Stimulated activated effector memory CD8-positive, alpha-beta T cell treated with anti-CD3 and anti-CD28 coated beads, Interleukin-12 subunit alpha, Interleukin-12 subunit beta, amount 100 ng/mL, for 72 hours (primary cell): Measurements from ENCODE around the gene ARHGAP32.
"Not testable (repeated sequence)": the region's sequence is repeated elsewhere in the genome, so short reads cannot be mapped to it uniquely, and the experiment has no call there.

Experiments used
- ATAC-seq: fragments of 150-1000 bp; cut with Tn5 transposase; 2 replicates; pipeline ENCODE4 v1.10.0; 2021
- DNase-seq, 2 donors: peaks; one replicate each; pipeline ENCODE4 v3.0.0; 2021 to 2022; ENCODE audit warnings: low spot score in 2 of 2
- H3K27ac Mint-ChIP-seq: one replicate; pipeline ENCODE4 v1.8.0; 2022; ENCODE audit warnings: mild to moderate bottlenecking, mixed read lengths
- H3K36me3 Mint-ChIP-seq: one replicate; pipeline ENCODE4 v1.8.0; 2022; ENCODE audit warnings: mild to moderate bottlenecking, mixed read lengths
- H3K4me1 Mint-ChIP-seq: one replicate; pipeline ENCODE4 v1.8.0; 2022; ENCODE audit warnings: mixed read lengths
- H3K4me3 Mint-ChIP-seq: one replicate; pipeline ENCODE4 v1.8.0; 2022; ENCODE audit warnings: mild to moderate bottlenecking, mixed read lengths
- H3K9me3 Mint-ChIP-seq: one replicate; pipeline ENCODE4 v1.8.0; 2022; ENCODE audit warnings: mixed read lengths

ARHGAP32 gene

GRCh38 chr11:129213261-129213660, 21.1 kb upstream of the ARHGAP32 start:
- Mint-ChIP-seq H3K4me3 (no peak overlapping the region), H3K36me3 (no peaks in the 10 kb centered on the region), H3K4me1 (no peaks in the 10 kb centered on the region), H3K9me3 (no peaks in the 10 kb centered on the region), H3K27ac (no peak overlapping the region)
- ATAC-seq (no peak), DNase-seq (no peak)

- no peaks in the 10 kb centered on the region for H3K4me1 Mint-ChIP-seq
- no peak overlapping the region for H3K4me3 Mint-ChIP-seq
- H3K9me3 Mint-ChIP-seq: no peaks in the 10 kb centered on the region
- no peaks in the 10 kb centered on the region for H3K36me3 Mint-ChIP-seq
- no peak overlapping the region for H3K27ac Mint-ChIP-seq
- DNase-seq: no peak
- ATAC-seq: no peak
Measured at GRCh38 chr11:129211397-129211796, 19.3 kb upstream of the ARHGAP32 start.

- Mint-ChIP-seq H3K27ac (no peak overlapping the region), H3K4me3 (no peak overlapping the region), H3K4me1 (no peaks in the 10 kb centered on the region), H3K9me3 (no peaks in the 10 kb centered on the region), H3K36me3 (no peaks in the 10 kb centered on the region)
- DNase-seq: no peak
- no peak for ATAC-seq
Measured at GRCh38 chr11:129210831-129211181, 18.7 kb upstream of the ARHGAP32 start.

DNA sequence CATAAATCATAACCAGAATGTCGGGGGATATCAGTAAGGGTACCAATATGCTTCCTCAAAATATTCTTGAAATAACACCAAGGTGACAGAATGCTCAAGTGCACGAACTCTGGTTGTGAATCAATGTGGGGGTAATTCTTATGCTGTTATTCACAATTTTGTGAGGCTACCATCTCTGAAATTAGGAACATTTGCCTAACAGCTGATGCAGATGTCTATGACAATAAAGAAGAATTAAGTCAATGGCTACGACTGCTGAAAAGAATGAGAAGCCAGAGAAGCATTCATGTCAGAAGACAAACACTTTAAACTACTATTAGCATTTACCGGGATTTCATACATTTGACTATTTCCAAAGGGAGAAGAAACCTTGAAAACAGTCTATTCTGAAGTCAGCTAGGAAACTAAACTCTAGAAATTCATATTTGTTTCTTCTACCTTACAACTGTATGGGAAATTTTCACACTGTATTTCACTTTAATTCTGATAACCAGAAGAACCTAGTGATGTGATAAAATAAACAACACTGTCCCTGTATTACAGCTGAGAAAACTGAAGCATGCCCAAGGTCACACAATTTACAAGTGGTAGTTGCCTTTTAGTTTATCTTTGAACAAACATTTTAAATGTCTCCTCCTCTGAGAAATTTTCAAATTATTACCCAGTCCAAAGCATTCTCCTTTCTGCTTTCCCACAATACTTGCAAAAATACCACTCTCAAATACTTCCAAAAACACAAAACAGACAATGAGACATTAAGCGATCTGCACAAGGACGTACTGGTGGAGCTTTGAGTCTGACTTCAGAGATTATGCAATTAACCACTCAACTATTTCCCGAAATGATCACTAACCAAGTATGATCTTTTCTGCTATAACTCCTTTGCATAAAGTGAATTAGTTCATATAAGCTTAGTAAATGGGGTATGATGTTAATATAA, 18.0 kb upstream of the ARHGAP32 start:
- H3K9me3 Mint-ChIP-seq: no peaks in the 10 kb centered on the region
- no peaks in the 10 kb centered on the region for H3K36me3 Mint-ChIP-seq
- H3K27ac Mint-ChIP-seq: no peak overlapping the region
- no peak overlapping the region for H3K4me3 Mint-ChIP-seq
- no peak for ATAC-seq
- DNase-seq: no peak
- no peaks in the 10 kb centered on the region for H3K4me1 Mint-ChIP-seq

DNA sequence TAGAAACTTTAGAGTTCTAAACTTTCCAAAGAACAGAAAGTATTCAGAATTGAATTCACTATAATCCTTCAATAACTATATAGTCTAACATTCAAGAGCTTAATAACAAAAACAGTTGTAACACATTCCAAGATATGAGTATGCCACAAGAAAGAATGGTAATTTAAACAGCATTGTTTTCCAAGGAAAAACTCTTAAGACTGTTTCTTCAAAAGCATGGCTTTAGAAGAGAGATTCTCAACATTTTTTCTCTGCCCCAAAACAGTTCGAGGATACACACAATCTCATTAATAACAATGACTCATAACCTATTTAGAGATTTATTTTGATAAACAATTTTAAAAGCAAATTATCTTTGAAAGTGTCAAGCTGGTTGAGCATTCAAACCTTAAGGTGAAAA, 16.7 kb upstream of the ARHGAP32 start:
- H3K36me3 Mint-ChIP-seq: no peaks in the 10 kb centered on the region
- H3K4me3 Mint-ChIP-seq: no peak overlapping the region
- no peak for DNase-seq
- H3K9me3 Mint-ChIP-seq: no peaks in the 10 kb centered on the region
- H3K4me1 Mint-ChIP-seq: no peaks in the 10 kb centered on the region
- no peak overlapping the region for H3K27ac Mint-ChIP-seq
- no peak for ATAC-seq

- no peak for DNase-seq
- Mint-ChIP-seq H3K4me3 (no peak overlapping the region), H3K4me1 (no peaks in the 10 kb centered on the region), H3K9me3 (no peaks in the 10 kb centered on the region), H3K36me3 (no peaks in the 10 kb centered on the region), H3K27ac (no peak overlapping the region)
- ATAC-seq: no peak
Measured at GRCh38 chr11:129204150-129204838, 12.2 kb upstream of the ARHGAP32 start.

DNA sequence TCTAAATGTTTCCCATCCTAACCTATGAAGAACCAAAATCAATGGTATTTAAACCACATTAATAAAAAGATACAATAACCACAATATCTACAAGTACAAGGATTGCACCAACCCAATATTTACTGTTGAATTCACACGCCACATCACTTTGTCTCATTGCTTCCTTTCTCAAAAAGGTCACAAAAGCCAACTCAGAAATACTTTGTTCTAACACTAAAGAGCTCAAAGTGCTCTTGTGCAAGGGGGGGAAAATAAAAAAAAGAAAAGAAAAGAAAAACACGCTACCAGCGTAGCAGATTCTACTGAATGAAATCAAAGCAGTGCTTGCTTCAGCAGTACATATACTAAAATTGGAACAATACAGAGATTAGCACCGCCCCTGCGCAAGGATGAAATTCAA, 10.5 kb upstream of the ARHGAP32 start:
- no peak overlapping the region for H3K27ac Mint-ChIP-seq

GRCh38 chr11:129195682-129196081, 3.6 kb upstream of the ARHGAP32 start:
- Mint-ChIP-seq H3K36me3 (no peaks in the 10 kb centered on the region), H3K4me1 (no peaks in the 10 kb centered on the region), H3K27ac (no peak overlapping the region), H3K9me3 (peaks cover 5% of the 10 kb centered on the region), H3K4me3 (no peak overlapping the region)
- ATAC-seq: no peak
- no peak for DNase-seq

More for the DNA sequence above, 10.5 kb upstream of the ARHGAP32 start:
- no peaks in the 10 kb centered on the region for H3K36me3 Mint-ChIP-seq
- no peak for DNase-seq
- no peak for ATAC-seq
- H3K4me3 Mint-ChIP-seq: no peak overlapping the region
- no peaks in the 10 kb centered on the region for H3K4me1 Mint-ChIP-seq
- H3K9me3 Mint-ChIP-seq: peaks cover 5% of the 10 kb centered on the region

GRCh38 chr11:129191649-129192048, 476 bp downstream of the ARHGAP32 start:
- Mint-ChIP-seq H3K36me3 (no peaks in the 10 kb centered on the region), H3K4me3 (no peak overlapping the region), H3K9me3 (peaks cover 4% of the 10 kb centered on the region), H3K27ac (no peak overlapping the region), H3K4me1 (no peaks in the 10 kb centered on the region)
- ATAC-seq (no peak), DNase-seq (no peak)

- Mint-ChIP-seq H3K4me3 (no peak overlapping the region), H3K27ac (no peak overlapping the region), H3K4me1 (no peaks in the 10 kb centered on the region), H3K36me3 (no peaks in the 10 kb centered on the region), H3K9me3 (peaks cover 4% of the 10 kb centered on the region)
- ATAC-seq (no peak), DNase-seq (no peak)
Measured at GRCh38 chr11:129190087-129190486, 2.0 kb downstream of the ARHGAP32 start.

GRCh38 chr11:129189646-129190045, 2.5 kb downstream of the ARHGAP32 start:
- DNase-seq: no peak
- Mint-ChIP-seq H3K4me1 (no peaks in the 10 kb centered on the region), H3K36me3 (no peaks in the 10 kb centered on the region), H3K27ac (no peak overlapping the region), H3K9me3 (peaks cover 4% of the 10 kb centered on the region), H3K4me3 (no peak overlapping the region)
- no peak for ATAC-seq

- not testable (repeated sequence) for H3K4me3 Mint-ChIP-seq, DNase-seq, ATAC-seq, H3K4me1 Mint-ChIP-seq, H3K9me3 Mint-ChIP-seq, H3K36me3 Mint-ChIP-seq, H3K27ac Mint-ChIP-seq
Measured at GRCh38 chr11:129185082-129185481, 7.0 kb downstream of the ARHGAP32 start.

- DNase-seq: no peak
- peaks cover 4% of the 10 kb centered on the region for H3K9me3 Mint-ChIP-seq
- H3K36me3 Mint-ChIP-seq: no peaks in the 10 kb centered on the region
- no peak for ATAC-seq
- H3K4me3 Mint-ChIP-seq: no peak overlapping the region
- H3K27ac Mint-ChIP-seq: no peak overlapping the region
- H3K4me1 Mint-ChIP-seq: no peaks in the 10 kb centered on the region
Measured at GRCh38 chr11:129184581-129184980, 7.5 kb downstream of the ARHGAP32 start.

DNA sequence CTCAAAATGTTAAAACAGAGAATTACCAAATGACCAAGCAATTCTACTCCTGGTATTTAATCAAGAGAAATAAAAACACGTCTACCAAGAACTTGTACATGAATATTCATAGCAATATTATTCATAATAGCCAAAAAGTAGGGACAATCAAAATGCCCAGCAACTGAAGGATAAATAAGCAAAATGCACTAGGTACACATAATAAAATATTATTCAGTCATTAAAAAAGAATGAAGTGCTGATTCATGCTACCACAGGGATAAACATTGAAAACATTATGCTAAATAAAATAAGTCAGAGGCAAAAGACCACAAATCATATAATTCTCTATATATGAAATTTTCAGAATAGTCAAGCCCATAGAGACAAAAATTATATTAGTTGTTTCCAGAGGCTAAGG, 24.8 kb downstream of the ARHGAP32 start:
- DNase-seq: no peak
- Mint-ChIP-seq H3K9me3 (peaks cover 29% of the 10 kb centered on the region), H3K4me1 (no peaks in the 10 kb centered on the region)

GRCh38 chr11:129163714-129164164, 28.4 kb downstream of the ARHGAP32 start:
- ATAC-seq (no peak), DNase-seq (no peak)
- Mint-ChIP-seq H3K36me3 (no peaks in the 10 kb centered on the region), H3K9me3 (peaks cover 27% of the 10 kb centered on the region), H3K4me1 (no peaks in the 10 kb centered on the region), H3K27ac (no peak overlapping the region), H3K4me3 (no peak overlapping the region)

More for the DNA sequence above, 24.8 kb downstream of the ARHGAP32 start:
- Mint-ChIP-seq H3K4me3 (no peak overlapping the region), H3K27ac (no peak overlapping the region), H3K36me3 (no peaks in the 10 kb centered on the region)
- ATAC-seq: no peak

DNA sequence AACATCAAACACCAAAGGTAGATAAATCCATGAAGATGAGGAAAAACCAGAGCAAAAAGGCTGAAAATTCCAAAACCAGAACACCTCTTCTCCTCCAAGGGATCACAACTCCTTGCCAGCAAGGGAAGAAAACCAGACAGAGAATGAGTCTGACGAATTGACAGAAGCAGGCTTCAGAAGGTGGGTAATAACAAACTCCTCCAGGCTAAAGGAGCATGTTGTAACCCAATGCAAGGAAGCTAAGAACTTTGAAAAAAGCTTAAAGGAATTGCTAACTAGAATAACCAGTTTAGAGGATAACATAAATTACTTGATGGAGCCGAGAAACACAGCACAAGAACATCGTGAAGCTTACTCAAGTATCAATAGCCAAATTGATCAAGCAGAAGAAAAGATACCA, 35.0 kb downstream of the ARHGAP32 start:
- not testable (repeated sequence) for H3K36me3 Mint-ChIP-seq, ATAC-seq, H3K27ac Mint-ChIP-seq, H3K4me3 Mint-ChIP-seq, H3K4me1 Mint-ChIP-seq, DNase-seq
- peaks cover 15% of the 10 kb centered on the region for H3K9me3 Mint-ChIP-seq
